ENCODE results near the gene UBXN6.

The UBXN6 gene

GRCh38 chr19:4464815-4465581 lies 7.4 kb upstream of the UBXN6 start:
- CTCF ChIA-PET, result no interaction called here
- POLR2A ChIA-PET, result no interaction called here
- no peak overlapping the region for H3K4me3 ChIP-seq (ENCODE audit: low read depth, low read length)
- no peak for DNase-seq (ENCODE audit: low read depth, low spot score)
- TF ChIP-seq, protein P1, sequence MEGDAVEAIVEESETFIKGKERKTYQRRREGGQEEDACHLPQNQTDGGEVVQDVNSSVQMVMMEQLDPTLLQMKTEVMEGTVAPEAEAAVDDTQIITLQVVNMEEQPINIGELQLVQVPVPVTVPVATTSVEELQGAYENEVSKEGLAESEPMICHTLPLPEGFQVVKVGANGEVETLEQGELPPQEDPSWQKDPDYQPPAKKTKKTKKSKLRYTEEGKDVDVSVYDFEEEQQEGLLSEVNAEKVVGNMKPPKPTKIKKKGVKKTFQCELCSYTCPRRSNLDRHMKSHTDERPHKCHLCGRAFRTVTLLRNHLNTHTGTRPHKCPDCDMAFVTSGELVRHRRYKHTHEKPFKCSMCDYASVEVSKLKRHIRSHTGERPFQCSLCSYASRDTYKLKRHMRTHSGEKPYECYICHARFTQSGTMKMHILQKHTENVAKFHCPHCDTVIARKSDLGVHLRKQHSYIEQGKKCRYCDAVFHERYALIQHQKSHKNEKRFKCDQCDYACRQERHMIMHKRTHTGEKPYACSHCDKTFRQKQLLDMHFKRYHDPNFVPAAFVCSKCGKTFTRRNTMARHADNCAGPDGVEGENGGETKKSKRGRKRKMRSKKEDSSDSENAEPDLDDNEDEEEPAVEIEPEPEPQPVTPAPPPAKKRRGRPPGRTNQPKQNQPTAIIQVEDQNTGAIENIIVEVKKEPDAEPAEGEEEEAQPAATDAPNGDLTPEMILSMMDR (IDR thresholded peaks at IDR 0.05; ENCODE audit: insufficient read depth, low read length, missing control alignments), result no peak

- ChIA-PET POLR2A (interaction anchor here (0.6 to 2.5 kb wide), 4 partner anchors 10 to 17 kb away, joined by 4 to 9 read pairs (median 4); partner anchors contain the start of gene HDGFL2), CTCF (interaction anchor here (0.7 to 1.8 kb wide), 4 partner anchors 9 to 189 kb away, joined by 3 to 6 read pairs (median 5); partner anchors contain the start of gene SH3GL1)
- TF ChIP-seq, protein P1 (IDR thresholded peaks at IDR 0.05; ENCODE audit: insufficient read depth, low read length, missing control alignments), result no peak
- no peak for DNase-seq (ENCODE audit: low read depth, low spot score)
- H3K4me3 ChIP-seq (ENCODE audit: low read depth, low read length), result peak overlapping the region; percentile 91
These were observed 546 bp downstream of the UBXN6 start for GRCh38 chr19:4456843-4457653.

GRCh38 chr19:4456476-4456842 lies 1.1 kb downstream of the UBXN6 start:
- no peak for DNase-seq (ENCODE audit: low read depth, low spot score)
- TF ChIP-seq, protein P1 (IDR thresholded peaks at IDR 0.05; ENCODE audit: insufficient read depth, low read length, missing control alignments), result no peak
- ChIA-PET POLR2A (interaction anchor here (0.7 to 2.5 kb wide), 4 partner anchors 9 to 54 kb away, joined by 4 to 9 read pairs (median 4); partner anchors contain the start of genes CHAF1A and HDGFL2), CTCF (interaction anchor here (0.7 to 1.8 kb wide), 3 partner anchors 8 to 189 kb away, joined by 3 to 6 read pairs (median 6); partner anchors contain the start of gene SH3GL1)
- peak overlapping the region; percentile 91 for H3K4me3 ChIP-seq (ENCODE audit: low read depth, low read length)

DNA sequence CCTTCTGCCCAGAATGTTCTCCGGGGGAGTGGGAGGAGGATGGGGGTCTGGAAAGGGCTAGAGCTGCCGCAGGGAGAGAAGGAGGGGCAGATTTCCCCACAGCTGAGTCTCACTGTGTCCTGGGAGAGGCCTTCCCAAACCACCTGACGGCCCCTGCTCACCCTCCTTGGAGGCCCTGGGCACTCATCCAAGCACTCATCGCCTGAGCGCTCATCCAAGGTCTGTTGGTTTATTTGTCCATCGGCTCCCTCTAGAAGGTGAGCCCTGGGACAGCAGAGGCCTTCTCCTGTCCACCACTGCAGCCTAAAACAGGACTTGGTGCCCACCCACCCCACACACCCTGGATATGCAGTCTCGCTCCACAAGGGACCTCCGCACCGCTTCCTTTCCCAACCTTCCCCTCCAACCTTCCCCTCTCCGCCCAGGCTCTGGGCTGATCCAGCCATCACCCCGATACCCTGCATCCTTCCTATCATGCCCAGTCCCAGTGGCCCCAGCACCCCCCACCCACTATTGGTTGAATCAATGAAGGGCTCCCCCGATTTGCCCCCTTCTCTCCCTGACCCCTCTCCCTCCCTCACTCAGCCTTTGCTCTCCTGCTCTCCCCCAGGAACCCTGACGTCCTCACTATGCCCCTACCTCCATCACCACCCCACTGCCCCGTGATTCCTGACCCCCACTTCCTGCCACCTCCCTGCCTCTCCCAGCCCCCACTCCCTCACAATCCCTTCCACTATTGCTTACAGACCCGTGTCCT lies 1.7 kb downstream of the UBXN6 start:
- ChIA-PET POLR2A (interaction anchor here (0.6 to 2.5 kb wide), 4 partner anchors 9 to 81 kb away, joined by 3 to 9 read pairs (median 4); partner anchors contain the start of genes CHAF1A and HDGFL2), CTCF (interaction anchor here (0.7 to 2.2 kb wide), 7 partner anchors 8 to 189 kb away, joined by 3 to 10 read pairs (median 6); partner anchors contain the start of genes CHAF1A and SH3GL1)
- TF ChIP-seq, protein P1 (IDR thresholded peaks at IDR 0.05; ENCODE audit: insufficient read depth, low read length, missing control alignments), result peak; percentile 2
- peak overlapping the region; percentile 91 for H3K4me3 ChIP-seq (ENCODE audit: low read depth, low read length)
- no peak for DNase-seq (ENCODE audit: low read depth, low spot score)

DNA sequence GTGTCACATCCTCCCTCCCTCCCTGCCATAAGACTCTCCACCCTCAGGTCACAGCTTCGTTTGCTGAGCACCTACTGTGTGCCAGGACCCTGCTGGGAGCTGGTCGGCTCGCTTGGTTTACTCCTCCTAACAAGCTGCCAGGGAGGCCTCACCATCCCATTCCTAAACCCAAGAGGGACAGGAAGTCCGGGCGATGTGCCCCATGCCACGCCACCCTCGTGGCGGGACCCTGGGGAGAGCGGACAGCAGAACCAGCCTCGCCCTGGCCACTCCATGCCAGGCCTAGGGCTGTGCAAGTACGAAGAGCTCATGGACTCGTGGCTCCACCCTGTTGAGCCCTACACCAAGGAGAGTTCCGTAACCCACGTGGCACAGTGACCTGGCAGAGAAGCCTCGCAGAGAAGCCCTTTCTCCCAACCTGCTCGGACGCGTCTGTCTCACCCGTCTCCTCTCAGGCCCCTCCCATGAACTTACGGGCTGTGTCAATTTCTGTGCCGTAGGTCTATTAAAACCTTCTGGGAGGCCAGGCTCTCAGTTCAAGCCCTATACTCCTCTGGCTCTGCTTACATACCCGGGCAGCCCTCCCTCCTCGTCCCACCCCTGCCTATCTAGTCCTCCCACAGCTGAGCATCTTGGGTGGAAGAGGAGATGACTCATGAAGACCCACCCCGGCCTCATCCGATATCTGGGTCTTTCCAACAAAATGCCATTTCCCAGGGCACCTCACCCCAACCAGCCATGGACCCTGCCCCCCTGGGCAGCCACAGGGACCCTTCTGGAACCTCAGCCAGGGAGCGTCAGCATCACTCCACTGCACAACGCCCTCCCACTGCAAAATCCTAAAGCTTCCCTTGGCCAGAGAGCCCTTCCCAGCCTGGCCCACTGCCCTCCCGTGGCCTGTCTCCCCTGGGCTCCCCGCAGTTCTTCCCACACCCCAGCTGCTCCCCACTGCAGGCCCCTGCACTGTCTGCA lies 2.6 kb downstream of the UBXN6 start:
- TF ChIP-seq, protein P1 (IDR thresholded peaks at IDR 0.05; ENCODE audit: insufficient read depth, low read length, missing control alignments), result no peak
- ChIA-PET CTCF (interaction anchor here (0.8 to 2.2 kb wide), 6 partner anchors 10 to 188 kb away, joined by 3 to 10 read pairs (median 5); partner anchors contain the start of gene CHAF1A), POLR2A (interaction anchor here (0.6 to 1.7 kb wide), 3 partner anchors 16 to 80 kb away, joined by 3 to 5 read pairs (median 3); partner anchors contain the start of gene CHAF1A)

More for the DNA sequence above, 2.6 kb downstream of the UBXN6 start:
- peak overlapping the region; percentile 91 for H3K4me3 ChIP-seq (ENCODE audit: low read depth, low read length)
- DNase-seq (ENCODE audit: low read depth, low spot score), result no peak
